ENCODE measurements around the gene ACTR3C. TPM values are rescaled to one million over a fixed set of nuclear protein-coding genes. Genes with fewer than 3 reads are reported as not detected.
"Not testable (repeated sequence)": the region's sequence is repeated elsewhere in the genome, so short reads cannot be mapped to it uniquely, and the experiment has no call there.

ACTR3C gene
- total RNA-seq, 1 experiment from 2014 or later: 9.7 TPM

DNA sequence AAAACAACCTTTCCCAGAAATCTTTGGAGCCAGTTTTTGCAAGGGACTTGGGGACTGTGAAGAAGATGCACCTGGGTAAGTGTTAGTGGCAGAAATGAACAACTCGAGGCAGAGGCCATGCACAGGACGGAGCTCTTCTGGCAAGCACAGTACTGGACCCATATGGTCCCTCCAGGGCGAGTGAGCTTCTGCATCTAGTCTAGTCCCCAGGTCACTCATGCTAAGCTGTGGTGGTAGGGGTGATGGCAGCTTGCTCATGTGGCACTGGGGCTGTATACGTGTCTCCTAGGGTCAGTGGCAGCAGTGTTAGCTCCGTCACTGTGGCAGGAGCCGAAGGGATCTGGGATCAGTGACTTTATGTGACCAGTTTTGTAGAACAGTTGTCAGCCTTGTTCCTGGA, 9.5 kb downstream of the ACTR3C start:
- DNase-seq (ENCODE audit: low read depth): no peak

DNA sequence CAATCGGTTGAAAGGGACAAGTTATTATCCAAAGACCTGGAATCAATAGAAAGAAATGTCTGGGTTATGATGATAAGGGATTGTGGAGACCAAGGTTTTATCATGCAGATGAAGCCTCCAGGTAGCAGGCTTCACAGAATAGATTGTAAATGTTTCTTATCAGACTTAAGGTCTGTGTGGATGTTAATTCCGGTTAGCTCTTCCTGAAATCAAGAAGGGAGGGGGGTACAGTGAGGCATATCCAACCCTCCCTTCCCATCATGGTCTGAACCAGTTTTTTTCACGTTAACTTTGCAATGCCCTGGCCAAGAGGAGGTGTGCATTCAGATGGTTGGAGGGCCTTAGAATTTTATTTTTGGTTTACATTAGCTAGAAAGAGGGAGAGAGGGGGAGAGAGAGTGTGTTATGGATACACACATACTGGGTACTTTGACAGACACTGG, 10.0 kb downstream of the ACTR3C start:
- DNase-seq (ENCODE audit: low read depth): no peak

DNA sequence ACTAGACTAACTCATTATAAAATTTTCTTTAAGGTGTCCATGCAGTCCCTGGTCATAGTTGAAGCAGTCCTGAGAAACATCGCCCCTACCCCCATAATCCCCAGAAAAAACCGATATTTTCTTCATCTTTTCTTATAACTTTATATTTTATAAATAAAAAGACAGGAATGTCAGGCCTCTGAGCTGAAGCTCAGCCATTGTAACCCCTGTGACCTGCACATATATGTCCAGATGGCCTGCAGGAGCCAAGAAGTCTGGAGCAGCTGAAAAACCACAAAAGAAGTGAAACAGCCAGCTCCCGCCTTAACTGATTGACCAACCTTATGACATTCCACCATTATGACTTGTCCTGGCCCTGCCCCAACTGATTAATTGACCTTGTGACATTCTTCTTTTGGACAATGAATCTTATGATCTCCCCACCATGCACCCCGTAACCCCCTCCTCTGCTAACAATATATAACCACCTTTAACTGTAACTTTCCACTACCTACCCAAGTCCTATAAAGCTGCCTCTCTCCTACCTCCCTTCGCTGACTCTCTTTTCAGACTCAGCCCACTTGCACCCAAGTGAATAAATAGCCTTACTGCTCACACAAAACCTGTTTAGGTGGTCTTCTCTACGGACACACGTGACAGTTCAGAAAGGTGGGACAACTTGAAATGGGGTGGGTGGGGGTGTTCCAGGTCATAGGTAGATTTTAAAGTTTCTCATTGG, 10.5 kb downstream of the ACTR3C start:
- peak; percentile 90 for DNase-seq (ENCODE audit: low read depth)

DNA sequence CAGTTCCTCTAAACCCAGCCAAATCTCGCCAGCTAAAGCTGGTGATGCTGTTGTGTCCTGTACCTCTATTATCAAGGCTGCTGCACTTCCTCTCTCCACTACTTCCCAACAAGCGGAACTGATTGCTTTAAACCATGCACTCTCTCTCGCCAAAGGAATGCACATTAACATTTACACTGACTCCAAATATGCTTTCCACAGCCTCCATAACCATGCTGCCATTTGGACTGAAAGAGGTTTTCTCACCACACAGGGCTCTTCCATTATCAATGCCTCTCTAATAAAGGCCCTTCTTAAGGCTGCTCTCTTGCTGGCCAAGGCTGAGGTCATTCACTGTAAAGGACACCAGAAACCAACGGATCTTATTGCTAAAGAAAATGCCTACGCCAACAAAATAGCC, 11.6 kb downstream of the ACTR3C start:
- DNase-seq (ENCODE audit: low read depth): peak; percentile 84

DNA sequence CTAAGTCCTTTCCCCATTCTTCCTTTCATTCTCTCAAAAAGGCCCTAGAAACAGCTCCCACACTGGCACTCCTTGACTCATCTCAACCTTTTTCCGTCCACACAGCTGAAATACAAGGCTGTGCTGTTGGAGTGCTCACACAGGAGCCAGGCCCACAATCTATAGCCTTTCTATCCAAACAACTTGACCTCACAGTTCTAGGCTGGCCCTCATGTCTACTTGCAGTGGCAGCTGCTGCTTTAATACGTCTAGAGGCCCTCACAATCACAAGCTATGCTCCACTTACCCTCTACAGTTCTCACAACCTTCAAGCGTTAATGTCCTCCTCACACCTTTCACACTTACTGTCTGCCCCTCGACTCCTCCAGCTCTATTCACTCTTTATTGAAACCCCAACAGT, 12.2 kb downstream of the ACTR3C start:
- no peak for DNase-seq (ENCODE audit: low read depth)

DNA sequence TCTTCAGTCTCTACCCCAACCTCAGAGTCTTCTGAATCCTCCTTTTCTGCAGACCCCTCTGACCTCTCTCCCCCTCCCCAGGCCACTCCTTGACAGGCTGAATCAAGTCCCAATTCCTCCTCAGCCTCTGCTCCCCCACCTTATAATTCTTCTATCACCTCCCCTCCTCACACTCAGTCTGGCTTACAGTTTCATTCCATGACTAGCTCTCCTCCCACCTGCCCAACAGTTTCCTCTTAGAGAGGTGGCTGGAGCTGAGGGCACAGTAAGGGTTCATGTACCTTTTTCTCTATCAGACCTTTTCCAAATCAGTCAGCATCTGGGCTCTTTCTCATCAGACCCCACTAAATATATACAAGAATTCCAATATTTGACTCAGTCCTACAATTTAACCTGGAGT, 14.8 kb downstream of the ACTR3C start:
- DNase-seq (ENCODE audit: low read depth): no peak

GRCh38 chr7:150307904-150308303, 15.4 kb downstream of the ACTR3C start:
- no peak for DNase-seq (ENCODE audit: low read depth)

- DNase-seq (ENCODE audit: low read depth): peak; percentile 42
Observed at GRCh38 chr7:150307129-150307528, 16.2 kb downstream of the ACTR3C start.

DNA sequence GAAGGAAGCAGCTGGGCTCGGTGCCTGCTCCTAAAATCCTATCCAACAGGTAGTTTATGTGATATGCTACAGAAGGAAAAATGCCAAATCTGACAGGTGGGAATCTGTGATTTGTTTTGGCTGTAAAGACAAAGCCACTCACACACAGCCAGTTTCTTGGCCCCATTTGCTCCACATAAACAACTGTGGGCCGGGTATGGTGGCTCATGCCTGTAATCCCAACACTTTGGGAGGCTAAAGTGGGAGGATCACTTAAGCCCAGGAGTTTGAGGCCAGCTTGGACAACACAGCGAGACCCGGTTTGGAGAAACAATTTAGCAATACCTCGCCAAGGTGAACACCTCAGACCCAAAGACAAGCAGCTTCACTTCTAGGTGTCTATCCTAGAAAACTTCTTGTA, 17.0 kb downstream of the ACTR3C start:
- DNase-seq (ENCODE audit: low read depth): not testable (repeated sequence)

DNA sequence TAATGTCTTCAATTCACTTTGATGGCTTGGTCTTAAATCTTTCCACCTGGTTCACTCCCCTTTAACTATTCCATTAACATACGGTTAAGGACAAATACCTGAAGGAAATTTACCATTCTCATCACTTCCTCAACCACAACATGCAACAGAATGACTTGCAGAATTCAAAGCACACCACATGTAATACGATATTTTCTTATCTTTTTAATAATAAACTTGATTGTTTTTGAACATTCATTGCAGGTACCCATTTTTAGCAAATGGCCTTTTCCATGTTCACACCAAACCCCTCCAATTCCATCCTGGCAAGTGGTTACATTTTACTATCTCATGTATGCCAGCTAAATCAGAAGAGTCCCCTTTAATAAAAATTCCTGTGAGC, 17.5 kb downstream of the ACTR3C start:
- DNase-seq (ENCODE audit: low read depth): not testable (repeated sequence)

- not testable (repeated sequence) for DNase-seq (ENCODE audit: low read depth)
Observed at GRCh38 chr7:150305259-150305902, 18.0 kb downstream of the ACTR3C start.

DNA sequence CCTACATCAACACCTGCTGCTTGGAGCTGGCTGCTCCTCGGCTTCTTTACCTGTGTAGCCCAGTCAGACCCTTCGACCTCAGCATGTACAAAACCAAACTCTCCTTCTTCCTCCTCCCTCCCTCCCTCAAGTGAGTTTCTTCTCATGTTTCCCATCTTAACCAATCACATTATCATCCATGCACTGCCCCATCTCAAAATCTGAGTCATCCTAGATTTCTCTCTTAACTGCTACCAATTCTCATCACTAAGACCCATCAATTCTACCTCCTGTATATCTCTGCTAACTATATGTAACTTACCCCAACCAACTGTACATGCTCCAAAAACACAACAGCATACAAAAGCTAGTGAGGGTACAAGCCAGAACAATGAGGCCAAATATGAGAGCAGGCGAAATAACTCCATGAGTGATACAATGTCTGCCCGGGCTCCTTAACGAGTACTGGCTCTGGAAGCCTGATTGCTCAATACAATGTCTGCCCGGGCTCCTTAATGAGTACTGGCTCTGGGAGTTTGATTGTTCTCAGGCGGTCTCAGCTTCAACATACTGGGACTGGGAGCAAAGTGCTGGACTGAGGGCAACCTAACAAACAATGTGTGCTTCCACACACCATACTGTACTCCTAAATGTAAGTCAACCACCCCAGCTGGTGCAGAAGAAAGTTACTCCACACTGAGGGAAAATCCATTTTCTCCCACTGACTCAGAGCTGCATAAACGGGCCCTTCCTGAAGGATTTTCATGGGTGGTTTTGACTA, 18.7 kb downstream of the ACTR3C start:
- DNase-seq (ENCODE audit: low read depth): peak; percentile 31

- peak; percentile 81 for DNase-seq (ENCODE audit: low read depth)
Observed at GRCh38 chr7:150302908-150303310, 20.4 kb downstream of the ACTR3C start.

DNA sequence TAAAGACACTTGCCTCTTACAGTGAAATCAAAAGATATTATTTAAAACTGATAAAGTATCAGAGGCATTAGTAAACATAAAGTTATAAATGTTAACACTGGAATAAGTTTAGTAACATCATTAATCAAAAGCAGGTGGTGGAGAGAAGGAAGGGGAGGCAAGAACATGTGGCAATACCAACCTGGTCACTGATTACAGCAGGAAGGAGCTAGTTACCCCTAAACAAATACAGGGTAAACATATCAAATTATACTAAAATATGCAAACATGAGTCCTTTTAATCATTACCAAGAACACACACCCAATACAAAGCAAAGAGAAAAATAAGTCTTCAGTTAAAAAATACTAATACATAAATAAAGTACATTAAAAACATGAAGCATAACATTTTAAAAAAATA, 25.4 kb downstream of the ACTR3C start:
- DNase-seq (ENCODE audit: low read depth): not testable (repeated sequence)

DNA sequence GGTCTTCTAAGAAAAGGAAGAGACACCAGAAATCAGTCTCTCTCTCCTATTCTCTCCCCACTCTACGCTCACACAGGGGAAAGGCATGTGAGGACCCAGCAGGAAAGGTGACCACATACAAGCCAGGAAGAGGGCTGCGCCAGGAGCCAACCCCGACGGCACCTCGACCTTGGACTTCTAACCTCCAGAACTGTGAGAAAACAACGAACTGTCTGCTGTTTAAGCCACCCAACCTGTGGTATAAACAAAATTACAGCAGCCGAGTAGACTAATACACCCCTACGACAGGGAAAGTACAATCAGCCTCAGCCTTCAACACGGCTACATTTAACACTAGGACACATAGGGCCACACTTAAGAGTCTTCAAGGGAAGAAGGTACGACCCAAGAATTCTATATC, 26.5 kb downstream of the ACTR3C start:
- DNase-seq (ENCODE audit: low read depth): not testable (repeated sequence)

DNA sequence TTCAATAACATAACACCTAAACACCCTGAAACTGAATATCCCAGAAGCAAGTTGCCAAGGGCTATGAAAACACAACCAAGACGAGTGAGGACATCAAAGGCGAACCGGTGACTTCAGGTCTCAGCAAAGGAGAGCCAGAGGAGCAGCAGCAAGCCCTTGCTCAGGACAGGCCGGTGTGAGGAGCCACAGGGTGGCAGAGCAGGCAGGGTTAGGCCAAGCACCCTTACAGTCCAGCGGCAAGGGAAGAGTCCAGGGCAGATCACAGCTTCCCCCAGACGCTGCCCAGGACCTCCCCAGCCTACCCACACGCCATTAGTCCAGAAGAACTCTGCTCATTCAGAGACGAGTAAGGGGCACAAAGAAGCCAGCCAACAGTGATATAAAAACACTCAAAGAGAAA, 27.7 kb downstream of the ACTR3C start:
- not testable (repeated sequence) for DNase-seq (ENCODE audit: low read depth)

- not testable (repeated sequence) for DNase-seq (ENCODE audit: low read depth)
Observed at GRCh38 chr7:150295027-150295426, 28.3 kb downstream of the ACTR3C start.

- DNase-seq (ENCODE audit: low read depth): not testable (repeated sequence)
Observed at GRCh38 chr7:150290317-150290716, 33.0 kb downstream of the ACTR3C start.

GRCh38 chr7:150288816-150289215, 34.5 kb downstream of the ACTR3C start:
- DNase-seq (ENCODE audit: low read depth): not testable (repeated sequence)

DNA sequence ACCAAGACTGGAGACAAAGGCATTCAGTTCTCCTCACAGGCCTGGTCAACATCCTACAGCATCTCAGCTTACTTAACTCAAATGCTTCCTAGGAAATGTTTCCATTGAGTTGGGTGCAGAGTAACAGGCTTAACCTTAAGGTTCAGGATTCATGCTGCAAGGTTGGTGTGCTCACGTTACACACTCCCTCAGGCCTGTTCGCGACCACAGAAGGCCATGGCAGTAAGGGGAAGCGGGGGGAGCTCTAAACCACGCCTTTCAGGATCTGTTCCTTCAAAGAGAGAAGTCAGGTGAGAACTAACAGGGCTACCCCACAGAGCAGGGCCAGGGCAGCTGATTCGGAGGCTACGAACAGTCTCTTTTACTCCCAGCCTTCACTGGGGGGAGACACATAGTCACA, 35.5 kb downstream of the ACTR3C start:
- not testable (repeated sequence) for DNase-seq (ENCODE audit: low read depth)

GRCh38 chr7:150285849-150286754, 37.2 kb downstream of the ACTR3C start:
- DNase-seq (ENCODE audit: low read depth): peak; percentile 18

DNA sequence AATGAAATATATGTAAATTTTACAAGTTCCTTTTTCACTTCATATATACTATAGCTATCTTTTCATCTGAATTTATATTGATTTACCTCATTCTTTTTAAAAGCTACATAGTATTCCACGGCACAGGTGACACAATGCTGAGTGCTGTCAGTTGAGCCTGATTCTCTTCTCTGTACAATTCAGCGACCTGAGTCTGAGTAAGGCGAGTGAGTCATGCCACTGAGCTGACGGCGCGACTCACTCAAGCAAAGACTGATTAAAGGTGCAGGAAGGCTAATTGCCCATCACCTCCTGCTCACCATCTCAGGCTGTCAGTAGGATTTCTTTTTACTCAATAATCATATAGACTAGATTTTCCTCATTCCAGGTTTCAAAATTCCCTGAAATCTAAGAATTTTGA, 39.7 kb downstream of the ACTR3C start:
- DNase-seq (ENCODE audit: low read depth): not testable (repeated sequence)

Data from RPMI7951 (cell line).